ENCODE data around the gene HELB. TPM values are rescaled to one million over a fixed set of nuclear protein-coding genes. Genes with fewer than 3 reads are reported as not detected.

HELB gene
- total and polyA plus RNA-seq, 2 of the 4 experiments (the other 2 are of a cell fraction), result 0.72 to 2.9 TPM

GRCh38 chr12:66323017-66323416 lies 20.7 kb downstream of the HELB start:
- no peak overlapping the region for H3K4me2 ChIP-seq (ENCODE audit: low read depth, low read length)
- H3K9ac ChIP-seq (ENCODE audit: low read depth, low read length), result no peak overlapping the region
- no peak overlapping the region for H2BK120ac ChIP-seq (ENCODE audit: low read depth, low read length)
- H2BK5ac ChIP-seq (ENCODE audit: low read depth, low read length, poor library complexity, severe bottlenecking), result no peak overlapping the region
- no peak overlapping the region for H4K8ac ChIP-seq (ENCODE audit: low read depth in 2 of 2, low read length in 2 of 2)
- no peaks in the 10 kb centered on the region for H3K27me3 ChIP-seq (ENCODE audit: control insufficient read depth, insufficient read depth, low read length)
- DNase-seq, result no peak
- ATAC-seq (ENCODE audit: low read depth), result no peak
- H3K36me3 ChIP-seq (ENCODE audit: control insufficient read depth, insufficient read depth, low read length), result peaks cover 2% of the 10 kb centered on the region; the same call in 1 of the 2 replicates
- in situ Hi-C loops (cut with MboI; ENCODE audit: low sequenced_read_pairs), result no loop called here
- no peak overlapping the region for H2AK5ac ChIP-seq (ENCODE audit: low read depth, low read length)
- H4K5ac ChIP-seq (ENCODE audit: low read depth, low read length), result no peak overlapping the region
- H3K18ac ChIP-seq (ENCODE audit: low read depth, low read length), result no peak overlapping the region
- H3K27ac ChIP-seq (ENCODE audit: insufficient read depth, low read length), result no peak overlapping the region
- H3K56ac ChIP-seq (ENCODE audit: extremely low read depth, insufficient read depth, low read length), result no peak overlapping the region
- no peak overlapping the region for H3K14ac ChIP-seq (replicated peaks; ENCODE audit: low read depth, low read length)
- H3K4ac ChIP-seq (ENCODE audit: low read depth, low read length), result no peak overlapping the region
- H4K91ac ChIP-seq (ENCODE audit: insufficient read depth, low read depth, low read length), result no peak overlapping the region
- no peak overlapping the region for H3K4me3 ChIP-seq (ENCODE audit: insufficient read depth, low read depth, low read length)
- no peak overlapping the region for H2AFZ ChIP-seq (replicated peaks; ENCODE audit: low read length, poor library complexity)
- POLR2A ChIA-PET (ENCODE audit: unreplicated experiment), result no interaction called here
- BruUV-seq (replicated peaks), result no TSS peak
- no peaks in the 10 kb centered on the region for H3K9me1 ChIP-seq (ENCODE audit: insufficient read depth, low read length)
- H4K20me1 ChIP-seq (ENCODE audit: insufficient read depth, low read length), result no peaks in the 10 kb centered on the region
- H2AK9ac ChIP-seq (replicated peaks; ENCODE audit: low read depth, low read length, poor library complexity), result no peak overlapping the region
- CTCF ChIA-PET, result no interaction called here
- H2BK20ac ChIP-seq (ENCODE audit: low read depth, low read length), result no peak overlapping the region
- intact Hi-C loops (cut with micrococcal nuclease), result no loop called here
- dilution Hi-C loops (cut with HindIII; ENCODE audit: low sequenced_read_pairs, unreplicated experiment), result no loop called here
- no peaks in the 10 kb centered on the region for H3K9me3 ChIP-seq (ENCODE audit: control insufficient read depth, insufficient read depth, low read length)
- no peaks in the 10 kb centered on the region for H3K79me1 ChIP-seq (ENCODE audit: low read depth in 1 of 2, low read length in 2 of 2)
- H3K23ac ChIP-seq (ENCODE audit: low read depth, low read length), result no peak overlapping the region
- H2BK15ac ChIP-seq (ENCODE audit: low read depth, low read length), result no peak overlapping the region
- no peaks in the 10 kb centered on the region for H3K4me1 ChIP-seq (ENCODE audit: control insufficient read depth, insufficient read depth, low read length)
- WGBS, 2 experiments (ENCODE audit: extremely low coverage in 2 of 2, insufficient read length in 1 of 2), result no CpG with 5 or more reads among the region's 1 CpG
- TF ChIP-seq POLR2A (IDR thresholded peaks at IDR 0.05; ENCODE audit: low read depth, low read length), result no peak
- TF ChIP-seq SMC3 (IDR thresholded peaks at IDR 0.05; ENCODE audit: low read depth, low read length), result no peak
- TF ChIP-seq CEBPB (IDR thresholded peaks at IDR 0.05; ENCODE audit: low read depth, low read length), result no peak
- TF ChIP-seq, protein P1, sequence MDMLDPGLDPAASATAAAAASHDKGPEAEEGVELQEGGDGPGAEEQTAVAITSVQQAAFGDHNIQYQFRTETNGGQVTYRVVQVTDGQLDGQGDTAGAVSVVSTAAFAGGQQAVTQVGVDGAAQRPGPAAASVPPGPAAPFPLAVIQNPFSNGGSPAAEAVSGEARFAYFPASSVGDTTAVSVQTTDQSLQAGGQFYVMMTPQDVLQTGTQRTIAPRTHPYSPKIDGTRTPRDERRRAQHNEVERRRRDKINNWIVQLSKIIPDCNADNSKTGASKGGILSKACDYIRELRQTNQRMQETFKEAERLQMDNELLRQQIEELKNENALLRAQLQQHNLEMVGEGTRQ (IDR thresholded peaks at IDR 0.05; ENCODE audit: low read depth, low read length), result no peak
- no peak for TF ChIP-seq MAZ (IDR thresholded peaks at IDR 0.05; ENCODE audit: borderline replicate concordance, low read depth, low read length)
- no peak for TF ChIP-seq CTCF (conservative IDR thresholded peaks at IDR 0.05; ENCODE audit: low read depth, low read length)
- TF ChIP-seq RCOR1 (IDR thresholded peaks at IDR 0.05; ENCODE audit: insufficient replicate concordance, low read length), result no peak
- TF ChIP-seq BHLHE40 (IDR thresholded peaks at IDR 0.05; ENCODE audit: low read depth, low read length), result no peak
- TF ChIP-seq RAD21 (IDR thresholded peaks at IDR 0.05; ENCODE audit: low read length), result no peak
- no peak for TF ChIP-seq CHD1 (IDR thresholded peaks at IDR 0.05; ENCODE audit: low read depth, low read length)
- TF ChIP-seq ELK1 (IDR thresholded peaks at IDR 0.05; ENCODE audit: borderline replicate concordance, low read depth, low read length), result no peak
